B cell (primary cell): ENCODE measurements around the gene RNF213. TPM values are rescaled to one million over a fixed set of nuclear protein-coding genes. Genes with fewer than 3 reads are reported as not detected.

Experiments used
- ATAC-seq: fragments of 200-7000 bp; cut with Tn5 transposase; one replicate; pipeline ENCODE4 v1.10.0; 2021; ENCODE audit warnings: low read depth, mild to moderate bottlenecking, moderate number of reproducible peaks, moderate library complexity
- CTCF ChIA-PET: fragments of 350-600 bp; sonication (Branson Sonifier 250); formaldehyde crosslinking; loops from one replicate; lab custom pipeline; 2021; ENCODE audit warnings: antibody characterized with exemption, inconsistent platforms; lab: Charles Lee
- POLR2A ChIA-PET: fragments of 350-600 bp; sonication (Branson Sonifier 250); formaldehyde crosslinking; loops from one replicate; lab custom pipeline; 2021; ENCODE audit warnings: antibody characterized with exemption; lab: Charles Lee
- DNase-seq: peaks from one replicate; pipeline ENCODE4 v3.0.0; 2013
- H2AFZ ChIP-seq: 2 replicates; pipeline ENCODE4 v1.6.1; 2012; ENCODE audit warnings: mild to moderate bottlenecking, low read depth, low read length; ENCODE audit not compliant: insufficient read depth, poor library complexity, severe bottlenecking
- H3K27ac ChIP-seq, 2 donors: 1 replicate in 1 of 2; 2 replicates in 1 of 2; pipeline ENCODE4 v1.5.1; 2012 to 2013; ENCODE audit warnings: low read length in 2 of 2, mild to moderate bottlenecking in 2 of 2, moderate library complexity in 1 of 2
- H3K27me3 ChIP-seq, 4 experiments: fragments of 200-600 bp in 1 of 4; sonication (generic) in 1 of 4; replicated peaks in 1 of 4; 1 replicate in 2 of 4; 2 replicates in 2 of 4; pipeline versions ENCODE4 v1.6.1 to v1.7.0; 2013 to 2016; ENCODE audit warnings: low read length in 3 of 4, mild to moderate bottlenecking in 2 of 4, mixed read lengths in 1 of 4, moderate library complexity in 1 of 4; ENCODE audit not compliant: insufficient read depth in 4 of 4, control insufficient read depth in 3 of 4; ENCODE audit errors: control extremely low read depth in 1 of 4
- H3K36me3 ChIP-seq, 2 experiments: replicated peaks in 1 of 2; 1 replicate in 1 of 2; 2 replicates in 1 of 2; pipeline versions ENCODE4 v1.6.1 to v1.7.1; 2013; ENCODE audit warnings: low read length in 1 of 2; ENCODE audit not compliant: insufficient read depth in 2 of 2, control insufficient read depth in 1 of 2; ENCODE audit errors: control extremely low read depth in 1 of 2, extremely low read depth in 1 of 2
- H3K4me1 ChIP-seq, 2 donors: fragments of 200-600 bp in 1 of 2; sonication (generic) in 1 of 2; 1 replicate in 1 of 2; 2 replicates in 1 of 2; pipeline versions ENCODE4 v1.5.1 to v1.6.1; 2013 to 2017; ENCODE audit warnings: low read length in 2 of 2; ENCODE audit not compliant: control insufficient read depth in 2 of 2, insufficient read depth in 2 of 2
- H3K4me2 ChIP-seq: replicated peaks from 2 replicates; pipeline ENCODE3; 2012; ENCODE audit warnings: mild to moderate bottlenecking, low read depth, low read length; ENCODE audit not compliant: poor library complexity, severe bottlenecking
- H3K4me3 ChIP-seq, 5 experiments: fragments of 200-600 bp in 1 of 5; sonication (generic) in 1 of 5; 1 replicate in 3 of 5; 2 replicates in 2 of 5; pipeline versions ENCODE4 v1.5.1 to v1.7.0; 2011 to 2016; ENCODE audit warnings: low read length in 4 of 5, mild to moderate bottlenecking in 4 of 5, low read depth in 2 of 5, control low read depth in 1 of 5, moderate library complexity in 1 of 5; ENCODE audit not compliant: insufficient read depth in 1 of 5; ENCODE audit errors: control extremely low read depth in 1 of 5, extremely low read depth in 1 of 5
- H3K79me2 ChIP-seq: fragments of 200-600 bp; sonication (generic); one replicate; pipeline ENCODE4 v1.6.0; 2016; ENCODE audit warnings: low read length; ENCODE audit not compliant: control insufficient read depth, insufficient read depth
- H3K9ac ChIP-seq: fragments of 200-600 bp; sonication (generic); 2 replicates; pipeline ENCODE4 v1.6.1; 2017; ENCODE audit warnings: mild to moderate bottlenecking, low read length, moderate library complexity
- H3K9me3 ChIP-seq, 3 donors: one replicate each; pipeline versions ENCODE4 v1.6.1 to v1.7.1; 2013; ENCODE audit warnings: low read length in 2 of 3; ENCODE audit not compliant: control insufficient read depth in 2 of 3, insufficient read depth in 1 of 3; ENCODE audit errors: control extremely low read depth in 1 of 3
- H4K20me1 ChIP-seq: 2 replicates; pipeline ENCODE4 v1.6.0; 2012; ENCODE audit warnings: mild to moderate bottlenecking, low read length; ENCODE audit not compliant: insufficient read depth, control insufficient read depth, poor library complexity, severe bottlenecking
- H3K27ac Mint-ChIP-seq: one replicate; pipeline ENCODE4 v1.8.0; 2021; ENCODE audit warnings: mixed read lengths
- H3K27me3 Mint-ChIP-seq: one replicate; pipeline ENCODE4 v1.8.0; 2021; ENCODE audit warnings: mixed read lengths
- H3K4me1 Mint-ChIP-seq: one replicate; pipeline ENCODE4 v1.8.0; 2021; ENCODE audit warnings: mixed read lengths
- H3K4me3 Mint-ChIP-seq: one replicate; pipeline ENCODE4 v1.8.0; 2021; ENCODE audit warnings: mixed read lengths
- H3K9me3 Mint-ChIP-seq: one replicate; pipeline ENCODE4 v1.8.0; 2022; ENCODE audit warnings: mixed read lengths; ENCODE audit not compliant: insufficient read depth
- EZH2 ChIP-seq: IDR thresholded peaks from 2 replicates; pipeline ENCODE4 v1.6.1; 2012; ENCODE audit warnings: borderline replicate concordance, low read depth, mild to moderate bottlenecking, moderate library complexity, low read length; ENCODE audit not compliant: insufficient read depth, poor library complexity, severe bottlenecking
- WGBS: methylation state at CpG from one replicate; pipeline ENCODE4 v1.1.5; 2013; ENCODE audit warnings: missing lambda C conversion rate; ENCODE audit not compliant: insufficient coverage; 5-methylcytosine and 5-hydroxymethylcytosine counted together
- intact Hi-C: fragments of 100-400 bp; cut with micrococcal nuclease; formaldehyde crosslinking; loops from one replicate; pipeline ENCODE4 v1.10.0; 2022
- polyA plus RNA-seq: library from polyadenylated mRNA; depleted of rRNA; stranded (reverse); fragments of >200 nt; gene quantifications from 2 replicates; pipeline ENCODE4 v1.2.3, GENCODE V29; 2012
- total RNA-seq, 2 donors: library from RNA; stranded (reverse); fragments of 120-200 nt in 1 of 2; gene quantifications; 1 replicate in 1 of 2; 2 replicates in 1 of 2; pipeline versions ENCODE4 v1.2.3 to v1.2.4, GENCODE V29; 2013 to 2022
- TF ChIP-seq, protein P1 (sequence below): fragments of 200-600 bp; IDR thresholded peaks from one replicate; pipeline ENCODE4 v1.8.0; 2022; ENCODE audit warnings: antibody characterized with exemption, mild to moderate bottlenecking

RNF213 gene
- total and polyA plus RNA-seq, 2 donors (not counting 1 experiment from before 2014, with no cell fraction given), result 121 to 287 TPM

DNA sequence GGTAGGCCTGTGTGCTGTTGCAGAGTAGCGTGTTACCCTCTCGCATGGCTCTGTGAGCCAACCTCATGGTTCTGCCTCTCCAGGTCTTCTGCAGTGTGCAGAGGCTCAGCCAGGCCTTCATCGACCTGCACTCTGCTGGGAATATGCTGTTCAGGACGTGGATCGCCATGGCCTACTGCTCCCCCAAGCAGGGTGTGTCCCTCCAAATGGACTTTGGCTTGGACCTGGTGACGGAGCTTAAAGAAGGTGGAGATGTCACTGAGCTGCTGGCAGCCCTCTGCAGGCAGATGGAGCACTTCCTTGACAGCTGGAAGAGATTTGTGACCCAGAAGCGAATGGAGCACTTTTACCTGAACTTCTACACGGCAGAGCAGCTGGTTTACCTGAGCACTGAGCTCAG is 78.5 kb downstream of the RNF213 start:
- H3K9ac ChIP-seq, result no peak overlapping the region
- H3K4me1 Mint-ChIP-seq, result no peaks in the 10 kb centered on the region
- H3K4me3 Mint-ChIP-seq, result no peak overlapping the region
- CTCF ChIA-PET, result no interaction called here
- H3K4me3 ChIP-seq, result no peak overlapping the region
- intact Hi-C loops, result no loop called here
- no peak overlapping the region for H2AFZ ChIP-seq
- H3K27ac Mint-ChIP-seq, result no peak overlapping the region
- no peak for TF ChIP-seq EZH2
- TF ChIP-seq, protein P1, sequence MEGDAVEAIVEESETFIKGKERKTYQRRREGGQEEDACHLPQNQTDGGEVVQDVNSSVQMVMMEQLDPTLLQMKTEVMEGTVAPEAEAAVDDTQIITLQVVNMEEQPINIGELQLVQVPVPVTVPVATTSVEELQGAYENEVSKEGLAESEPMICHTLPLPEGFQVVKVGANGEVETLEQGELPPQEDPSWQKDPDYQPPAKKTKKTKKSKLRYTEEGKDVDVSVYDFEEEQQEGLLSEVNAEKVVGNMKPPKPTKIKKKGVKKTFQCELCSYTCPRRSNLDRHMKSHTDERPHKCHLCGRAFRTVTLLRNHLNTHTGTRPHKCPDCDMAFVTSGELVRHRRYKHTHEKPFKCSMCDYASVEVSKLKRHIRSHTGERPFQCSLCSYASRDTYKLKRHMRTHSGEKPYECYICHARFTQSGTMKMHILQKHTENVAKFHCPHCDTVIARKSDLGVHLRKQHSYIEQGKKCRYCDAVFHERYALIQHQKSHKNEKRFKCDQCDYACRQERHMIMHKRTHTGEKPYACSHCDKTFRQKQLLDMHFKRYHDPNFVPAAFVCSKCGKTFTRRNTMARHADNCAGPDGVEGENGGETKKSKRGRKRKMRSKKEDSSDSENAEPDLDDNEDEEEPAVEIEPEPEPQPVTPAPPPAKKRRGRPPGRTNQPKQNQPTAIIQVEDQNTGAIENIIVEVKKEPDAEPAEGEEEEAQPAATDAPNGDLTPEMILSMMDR, result no peak
- H3K27me3 ChIP-seq, result no peaks in the 10 kb centered on the region
- H3K4me1 ChIP-seq, result no peaks in the 10 kb centered on the region
- DNase-seq (no peak), ATAC-seq (no peak)
- H3K27ac ChIP-seq, result no peak overlapping the region
- H3K9me3 Mint-ChIP-seq, result no peaks in the 10 kb centered on the region
- H3K36me3 ChIP-seq, result peaks cover 0 to 79% of the 10 kb centered on the region in 2 experiments
- peaks cover 3% of the 10 kb centered on the region for H3K79me2 ChIP-seq
- WGBS, result 96% methylated on average over 8 of the region's 8 CpGs
- H4K20me1 ChIP-seq, result peaks cover 9% of the 10 kb centered on the region
- H3K4me2 ChIP-seq, result no peak overlapping the region
- no peaks in the 10 kb centered on the region for H3K27me3 Mint-ChIP-seq
- no peaks in the 10 kb centered on the region for H3K9me3 ChIP-seq
- POLR2A ChIA-PET, result no interaction called here

DNA sequence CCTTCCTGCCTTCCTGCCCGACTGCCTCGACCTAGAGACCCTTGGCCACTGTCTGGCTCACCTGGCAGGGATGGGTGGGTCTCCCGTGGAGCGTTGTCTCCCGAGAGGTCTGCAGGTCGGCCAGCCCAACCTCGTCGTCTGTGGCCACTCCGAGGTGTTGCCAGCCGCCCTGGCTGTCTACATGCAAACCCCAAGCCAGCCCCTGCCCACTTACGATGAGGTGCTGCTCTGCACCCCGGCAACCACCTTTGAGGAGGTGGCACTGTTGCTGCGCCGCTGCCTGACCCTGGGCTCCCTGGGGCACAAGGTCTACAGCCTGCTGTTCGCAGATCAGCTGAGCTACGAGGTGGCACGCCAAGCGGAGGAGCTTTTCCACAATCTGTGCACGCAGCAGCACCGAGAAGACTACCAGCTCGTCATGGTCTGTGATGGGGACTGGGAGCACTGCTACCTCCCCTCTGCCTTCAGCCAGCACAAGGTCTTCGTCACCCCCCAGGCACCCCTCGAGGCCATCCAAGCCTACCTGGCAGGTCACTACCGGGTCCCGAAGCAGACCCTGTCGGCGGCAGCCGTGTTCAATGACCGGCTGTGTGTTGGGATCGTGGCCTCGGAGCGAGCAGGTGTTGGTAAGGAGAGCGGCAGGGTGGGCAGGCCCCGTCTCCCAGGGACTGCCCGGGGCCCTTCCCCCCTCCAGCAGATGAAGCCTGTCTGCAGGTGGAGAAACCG is 79.2 kb downstream of the RNF213 start:
- no peak for TF ChIP-seq EZH2
- TF ChIP-seq, protein P1, result no peak
- Histone ChIP-seq H3K4me2 (no peak overlapping the region), H3K9me3 (no peaks in the 10 kb centered on the region), H4K20me1 (peaks cover 9% of the 10 kb centered on the region), H3K27ac (no peak overlapping the region), H3K4me3 (no peak overlapping the region), H3K9ac (no peak overlapping the region), H3K4me1 (no peaks in the 10 kb centered on the region), H3K79me2 (no peaks in the 10 kb centered on the region), H3K36me3 (peaks cover 0 to 83% of the 10 kb centered on the region in 2 experiments), H3K27me3 (no peaks in the 10 kb centered on the region), H2AFZ (no peak overlapping the region)
- ATAC-seq, result no peak
- Mint-ChIP-seq H3K4me3 (no peak overlapping the region), H3K4me1 (no peaks in the 10 kb centered on the region), H3K27me3 (no peaks in the 10 kb centered on the region), H3K9me3 (no peaks in the 10 kb centered on the region), H3K27ac (no peak overlapping the region)
- CTCF ChIA-PET, result no interaction called here
- POLR2A ChIA-PET, result no interaction called here
- 99% methylated on average over 32 of the region's 36 CpGs for WGBS
- no peak for DNase-seq
- intact Hi-C loops, result no loop called here
